ENCODE results near the gene ALX1.

ALX1 gene

DNA sequence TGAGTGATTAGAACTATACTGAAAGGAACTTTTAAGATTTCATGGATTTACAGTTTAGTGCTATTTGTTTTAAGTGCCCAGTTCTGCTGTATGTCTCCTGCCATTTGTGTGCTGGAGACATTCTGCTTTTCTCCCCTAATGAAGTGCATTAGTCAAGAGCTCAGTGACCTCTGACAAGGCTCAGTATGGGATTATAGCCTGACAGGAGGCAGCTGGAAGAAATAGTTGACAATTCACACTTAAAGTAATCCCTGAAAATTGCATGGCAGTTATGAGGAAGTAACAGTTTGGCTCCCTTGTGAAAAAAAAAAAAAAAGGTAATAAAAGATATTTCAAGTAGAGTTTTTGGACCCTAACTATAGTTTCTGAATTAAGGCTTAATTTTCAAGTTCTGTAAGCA lies 70.3 kb downstream of the ALX1 start:
- TF ChIP-seq, protein P1, sequence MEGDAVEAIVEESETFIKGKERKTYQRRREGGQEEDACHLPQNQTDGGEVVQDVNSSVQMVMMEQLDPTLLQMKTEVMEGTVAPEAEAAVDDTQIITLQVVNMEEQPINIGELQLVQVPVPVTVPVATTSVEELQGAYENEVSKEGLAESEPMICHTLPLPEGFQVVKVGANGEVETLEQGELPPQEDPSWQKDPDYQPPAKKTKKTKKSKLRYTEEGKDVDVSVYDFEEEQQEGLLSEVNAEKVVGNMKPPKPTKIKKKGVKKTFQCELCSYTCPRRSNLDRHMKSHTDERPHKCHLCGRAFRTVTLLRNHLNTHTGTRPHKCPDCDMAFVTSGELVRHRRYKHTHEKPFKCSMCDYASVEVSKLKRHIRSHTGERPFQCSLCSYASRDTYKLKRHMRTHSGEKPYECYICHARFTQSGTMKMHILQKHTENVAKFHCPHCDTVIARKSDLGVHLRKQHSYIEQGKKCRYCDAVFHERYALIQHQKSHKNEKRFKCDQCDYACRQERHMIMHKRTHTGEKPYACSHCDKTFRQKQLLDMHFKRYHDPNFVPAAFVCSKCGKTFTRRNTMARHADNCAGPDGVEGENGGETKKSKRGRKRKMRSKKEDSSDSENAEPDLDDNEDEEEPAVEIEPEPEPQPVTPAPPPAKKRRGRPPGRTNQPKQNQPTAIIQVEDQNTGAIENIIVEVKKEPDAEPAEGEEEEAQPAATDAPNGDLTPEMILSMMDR (IDR thresholded peaks at IDR 0.05; ENCODE audit: borderline replicate concordance, control extremely low read depth, extremely low read depth, insufficient read depth, missing control alignments) = no peak
- no peak for DNase-seq (ENCODE audit: low spot score)
- in situ Hi-C loops (cut with MboI; ENCODE audit: low sequenced_read_pairs, unreplicated experiment) = no loop called here

Data from GM13976 (cell line).